ENCODE results near the gene TPI1.

- TF ChIP-seq CTCF (IDR thresholded peaks at IDR 0.05) = no peak
- TF ChIP-seq MXD4 (CRISPR knock-in tag; IDR thresholded peaks at IDR 0.05; ENCODE audit: borderline replicate concordance) = no peak
- TF ChIP-seq, protein P1, sequence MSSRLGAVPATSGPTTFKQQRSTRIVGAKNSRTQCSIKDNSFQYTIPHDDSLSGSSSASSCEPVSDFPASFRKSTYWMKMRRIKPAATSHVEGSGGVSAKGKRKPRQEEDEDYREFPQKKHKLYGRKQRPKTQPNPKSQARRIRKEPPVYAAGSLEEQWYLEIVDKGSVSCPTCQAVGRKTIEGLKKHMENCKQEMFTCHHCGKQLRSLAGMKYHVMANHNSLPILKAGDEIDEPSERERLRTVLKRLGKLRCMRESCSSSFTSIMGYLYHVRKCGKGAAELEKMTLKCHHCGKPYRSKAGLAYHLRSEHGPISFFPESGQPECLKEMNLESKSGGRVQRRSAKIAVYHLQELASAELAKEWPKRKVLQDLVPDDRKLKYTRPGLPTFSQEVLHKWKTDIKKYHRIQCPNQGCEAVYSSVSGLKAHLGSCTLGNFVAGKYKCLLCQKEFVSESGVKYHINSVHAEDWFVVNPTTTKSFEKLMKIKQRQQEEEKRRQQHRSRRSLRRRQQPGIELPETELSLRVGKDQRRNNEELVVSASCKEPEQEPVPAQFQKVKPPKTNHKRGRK (CRISPR knock-in tag; IDR thresholded peaks at IDR 0.05; ENCODE audit: borderline replicate concordance) = no peak
- no peak for TF ChIP-seq JUN (CRISPR knock-in tag; IDR thresholded peaks at IDR 0.05)
These were observed 6.4 kb upstream of the TPI1 start for GRCh38 chr12:6860942-6861341.

All from WTC11 (cell line).